CD4-positive, alpha-beta memory T cell (primary cell): Measurements from ENCODE around the gene KDM4C. TPM values are rescaled to one million over a fixed set of nuclear protein-coding genes. Genes with fewer than 3 reads are reported as not detected.

Experiments used
- CTCF ChIA-PET: fragments of 350-600 bp; sonication (Branson Sonifier 250); formaldehyde crosslinking; loops from one replicate; lab custom pipeline; 2021; ENCODE audit warnings: inconsistent platforms; ENCODE audit not compliant: partially characterized antibody; lab: Charles Lee
- POLR2A ChIA-PET: fragments of 350-600 bp; sonication (Branson Sonifier 250); formaldehyde crosslinking; loops from one replicate; lab custom pipeline; 2021; ENCODE audit not compliant: partially characterized antibody; lab: Charles Lee
- DNase-seq, 5 donors: peaks; one replicate each; pipeline versions ENCODE4 v3.0.0 to v3.0.0-alpha.2; 2020 to 2022; ENCODE audit warnings: mixed read lengths in 1 of 5
- H3K27ac ChIP-seq: one replicate; pipeline ENCODE4 v1.7.0; 2013; ENCODE audit warnings: low read depth, low read length
- H3K27me3 ChIP-seq: 2 replicates; pipeline ENCODE4 v1.7.0; 2013; ENCODE audit warnings: mild to moderate bottlenecking, low read length, moderate library complexity; ENCODE audit not compliant: insufficient read depth
- H3K36me3 ChIP-seq: 2 replicates; pipeline ENCODE4 v1.7.0; 2013; ENCODE audit warnings: mild to moderate bottlenecking, low read length, moderate library complexity; ENCODE audit not compliant: insufficient read depth
- H3K4me1 ChIP-seq: 2 replicates; pipeline ENCODE4 v1.7.0; 2013; ENCODE audit warnings: mild to moderate bottlenecking, low read length, moderate library complexity; ENCODE audit not compliant: insufficient read depth
- H3K4me3 ChIP-seq, 2 donors: one replicate each; pipeline ENCODE4 v1.7.0; 2013; ENCODE audit warnings: low read length in 2 of 2, mild to moderate bottlenecking in 1 of 2
- H3K9me3 ChIP-seq, 2 donors: one replicate each; pipeline ENCODE4 v1.7.0; 2013; ENCODE audit warnings: low read length in 2 of 2, control low read depth in 1 of 2; ENCODE audit not compliant: control insufficient read depth in 1 of 2
- H3K27ac Mint-ChIP-seq, 7 donors: one replicate each; pipeline ENCODE4 v1.8.0; 2020 to 2021; ENCODE audit warnings: mixed read lengths in 7 of 7, mild to moderate bottlenecking in 6 of 7, inconsistent platforms in 3 of 7, moderate library complexity in 3 of 7
- H3K27me3 Mint-ChIP-seq, 2 donors: one replicate each; pipeline ENCODE4 v1.8.0; 2020 to 2021; ENCODE audit warnings: mixed read lengths in 2 of 2
- H3K36me3 Mint-ChIP-seq, 2 donors: one replicate each; pipeline ENCODE4 v1.8.0; 2020 to 2021; ENCODE audit warnings: mixed read lengths in 2 of 2, inconsistent platforms in 1 of 2, mild to moderate bottlenecking in 1 of 2
- H3K4me1 Mint-ChIP-seq, 4 donors: one replicate each; pipeline ENCODE4 v1.8.0; 2020 to 2021; ENCODE audit warnings: mixed read lengths in 4 of 4, mild to moderate bottlenecking in 1 of 4
- H3K4me3 Mint-ChIP-seq, 8 donors: one replicate each; pipeline ENCODE4 v1.8.0; 2020 to 2021; ENCODE audit warnings: mixed read lengths in 8 of 8, mild to moderate bottlenecking in 7 of 8, moderate library complexity in 6 of 8, inconsistent platforms in 3 of 8
- H3K9me3 Mint-ChIP-seq, 8 donors: one replicate each; pipeline ENCODE4 v1.8.0; 2020 to 2021; ENCODE audit warnings: mixed read lengths in 8 of 8, mild to moderate bottlenecking in 5 of 8, inconsistent platforms in 3 of 8, moderate library complexity in 1 of 8
- intact Hi-C: fragments of 100-400 bp; cut with micrococcal nuclease; formaldehyde crosslinking; loops from one replicate; pipeline ENCODE4 v1.15.1; 2023
- polyA plus RNA-seq, 2 donors: library from polyadenylated mRNA; unstranded; fragments of 300-500 nt; fragmentation: Illumina TruSeq; gene quantifications; one replicate each; pipeline ENCODE4 v1.2.3, GENCODE V29; 2021
- total RNA-seq, 2 experiments: library from RNA; stranded (reverse); gene quantifications; one replicate each; pipeline ENCODE4 v1.2.3, GENCODE V29; 2021

The KDM4C gene
- total and polyA plus RNA-seq, 4 experiments from 2014 or later = 36.3 to 90.7 (median 58.8) TPM

DNA sequence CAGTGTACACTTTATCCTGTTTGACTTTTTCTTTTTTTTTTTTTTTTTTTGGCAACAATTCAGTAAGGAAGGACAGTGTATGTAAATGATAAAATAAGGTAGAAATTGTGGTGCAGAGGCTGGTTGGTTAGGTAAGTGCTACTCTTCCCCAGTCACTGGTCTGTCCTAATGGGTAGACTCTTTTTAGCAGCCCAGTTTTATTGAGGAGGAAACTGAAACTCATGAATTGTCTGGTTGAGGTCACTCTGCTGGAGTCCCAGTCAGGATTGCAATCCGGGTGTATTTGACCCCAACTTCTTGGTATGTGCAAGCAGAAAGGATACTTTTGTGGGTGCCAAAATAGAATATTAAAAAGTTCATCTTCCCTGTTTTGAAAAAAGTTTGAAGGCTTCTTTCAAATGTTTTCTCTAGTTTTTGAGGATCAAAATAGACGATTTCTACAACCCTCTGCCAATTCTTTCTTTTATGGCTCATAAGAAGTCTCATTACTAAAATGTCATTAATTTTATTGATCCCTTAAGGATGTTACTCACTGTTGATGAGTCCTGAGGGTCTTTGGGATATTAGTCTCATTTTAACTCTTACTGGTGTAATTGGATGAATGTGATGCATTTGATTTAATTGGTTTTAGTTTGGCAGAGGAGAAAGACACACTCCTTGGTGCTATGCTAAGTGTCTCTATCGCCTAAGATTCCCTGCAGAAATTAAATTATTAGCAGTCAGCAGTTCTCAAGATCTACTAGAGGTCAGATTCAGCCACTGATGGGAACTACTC, 171.9 kb downstream of the KDM4C start:
- Mint-ChIP-seq H3K27me3 (no peaks in the 10 kb centered on the region), H3K4me3 (no peak overlapping the region), H3K9me3 (peaks cover 0 to 2% (median 0%) of the 10 kb centered on the region in 8 donors), H3K36me3 (peaks cover 8 to 18% of the 10 kb centered on the region in 2 donors), H3K4me1 (peaks cover 15 to 36% (median 31%) of the 10 kb centered on the region in 4 donors), H3K27ac (no peak overlapping the region)
- Histone ChIP-seq H3K9me3 (no peaks in the 10 kb centered on the region), H3K36me3 (no peaks in the 10 kb centered on the region), H3K27ac (no peak overlapping the region), H3K4me1 (no peaks in the 10 kb centered on the region), H3K27me3 (no peaks in the 10 kb centered on the region), H3K4me3 (no peak overlapping the region)
- ChIA-PET CTCF (no interaction called here), POLR2A (no interaction called here)
- intact Hi-C loops = no loop called here
- no peak for DNase-seq

DNA sequence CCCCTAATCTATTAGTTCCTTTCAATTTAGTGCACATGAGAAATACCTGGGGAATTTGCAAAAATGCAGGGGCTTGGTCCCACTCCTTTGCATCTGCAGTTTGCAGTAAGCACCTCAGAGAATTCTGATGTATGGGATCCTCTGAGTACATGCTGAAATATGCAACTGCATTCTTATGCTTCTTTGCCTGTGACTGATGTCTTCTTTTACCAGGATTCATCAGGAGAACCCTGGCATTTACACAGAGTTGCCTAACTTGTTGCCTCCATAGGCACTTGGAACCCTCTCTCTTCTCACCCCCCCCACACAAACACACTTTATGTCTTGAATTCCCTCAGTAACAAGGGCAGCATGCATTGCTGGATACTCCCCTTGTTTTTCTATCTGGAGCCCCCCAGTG, 173.1 kb downstream of the KDM4C start:
- Histone ChIP-seq H3K4me1 (no peaks in the 10 kb centered on the region), H3K27me3 (no peaks in the 10 kb centered on the region), H3K27ac (no peak overlapping the region), H3K9me3 (no peaks in the 10 kb centered on the region), H3K4me3 (no peak overlapping the region), H3K36me3 (no peaks in the 10 kb centered on the region)
- ChIA-PET CTCF (no interaction called here), POLR2A (no interaction called here)
- Mint-ChIP-seq H3K4me1 (peaks cover 17 to 36% (median 27%) of the 10 kb centered on the region in 4 donors), H3K27ac (no peak overlapping the region), H3K9me3 (peaks cover 0 to 2% (median 0%) of the 10 kb centered on the region in 8 donors), H3K36me3 (peaks cover 11 to 12% of the 10 kb centered on the region in 2 donors), H3K4me3 (no peak overlapping the region), H3K27me3 (no peaks in the 10 kb centered on the region)
- intact Hi-C loops = no loop called here
- DNase-seq = no peak

DNA sequence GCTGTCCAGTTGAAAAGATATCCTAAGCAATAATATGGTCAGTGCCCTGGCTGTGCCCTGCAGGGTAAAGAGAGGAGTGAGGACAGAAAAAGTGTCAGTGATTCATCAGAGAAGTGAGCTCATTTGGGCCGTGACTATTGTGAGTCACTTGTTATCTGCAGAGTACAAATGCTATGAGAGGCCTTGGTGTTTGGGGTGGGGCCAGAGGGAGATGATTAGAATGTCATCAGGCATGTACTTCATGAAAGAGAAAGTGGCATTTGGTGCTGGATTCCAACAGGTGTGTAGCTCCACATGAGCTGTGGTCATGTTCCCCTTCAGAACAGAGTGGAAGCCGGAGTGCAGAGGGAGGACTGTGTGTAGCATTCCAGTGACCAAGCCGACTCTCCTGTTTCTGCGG, 174.1 kb downstream of the KDM4C start:
- Histone ChIP-seq H3K4me1 (no peaks in the 10 kb centered on the region), H3K36me3 (no peaks in the 10 kb centered on the region), H3K4me3 (no peak overlapping the region), H3K27me3 (no peaks in the 10 kb centered on the region), H3K9me3 (no peaks in the 10 kb centered on the region), H3K27ac (no peak overlapping the region)
- Mint-ChIP-seq H3K27ac (no peak overlapping the region), H3K9me3 (peaks cover 0 to 2% (median 0%) of the 10 kb centered on the region in 8 donors), H3K4me1 (peaks cover 19 to 28% (median 24%) of the 10 kb centered on the region in 4 donors), H3K27me3 (no peaks in the 10 kb centered on the region), H3K36me3 (peaks cover 8 to 9% of the 10 kb centered on the region in 2 donors), H3K4me3 (no peak overlapping the region)
- ChIA-PET CTCF (interaction anchor here (0.6 kb wide), 1 partner anchor 1727 kb away, joined by 3 read pairs; no protein-coding TSS in a partner anchor), POLR2A (no interaction called here)
- intact Hi-C loops = no loop called here
- no peak for DNase-seq

DNA sequence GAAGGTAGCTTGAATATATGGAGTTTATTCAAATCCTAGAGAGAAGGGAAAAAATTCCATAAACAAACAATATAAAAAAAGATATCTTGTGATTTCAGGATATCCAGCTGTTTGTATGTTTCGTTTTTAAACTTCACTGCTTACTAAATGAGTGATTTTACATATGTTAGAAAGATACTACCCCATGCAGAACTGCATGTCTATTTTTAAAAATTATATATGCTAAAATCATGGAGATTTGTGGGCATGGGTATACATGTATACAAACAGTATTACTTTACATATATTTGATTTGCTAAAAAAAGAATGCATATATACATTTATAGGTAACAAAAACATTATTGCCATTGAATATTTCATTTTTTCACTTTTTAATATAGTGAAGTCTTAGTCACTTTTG, 178.3 kb downstream of the KDM4C start:
- H3K4me3 ChIP-seq = no peak overlapping the region
- Mint-ChIP-seq H3K27me3 (no peaks in the 10 kb centered on the region), H3K27ac (no peak overlapping the region), H3K9me3 (peaks cover 0 to 2% (median 0%) of the 10 kb centered on the region in 8 donors), H3K4me1 (peaks cover 6 to 14% (median 10%) of the 10 kb centered on the region in 4 donors), H3K36me3 (peaks cover 13 to 20% of the 10 kb centered on the region in 2 donors), H3K4me3 (no peak overlapping the region)
- no peak for DNase-seq
- H3K4me1 ChIP-seq = no peaks in the 10 kb centered on the region
- H3K27me3 ChIP-seq = no peaks in the 10 kb centered on the region
- no peaks in the 10 kb centered on the region for H3K9me3 ChIP-seq
- intact Hi-C loops = no loop called here
- H3K27ac ChIP-seq = no peak overlapping the region
- CTCF ChIA-PET = no interaction called here
- POLR2A ChIA-PET = no interaction called here
- no peaks in the 10 kb centered on the region for H3K36me3 ChIP-seq

DNA sequence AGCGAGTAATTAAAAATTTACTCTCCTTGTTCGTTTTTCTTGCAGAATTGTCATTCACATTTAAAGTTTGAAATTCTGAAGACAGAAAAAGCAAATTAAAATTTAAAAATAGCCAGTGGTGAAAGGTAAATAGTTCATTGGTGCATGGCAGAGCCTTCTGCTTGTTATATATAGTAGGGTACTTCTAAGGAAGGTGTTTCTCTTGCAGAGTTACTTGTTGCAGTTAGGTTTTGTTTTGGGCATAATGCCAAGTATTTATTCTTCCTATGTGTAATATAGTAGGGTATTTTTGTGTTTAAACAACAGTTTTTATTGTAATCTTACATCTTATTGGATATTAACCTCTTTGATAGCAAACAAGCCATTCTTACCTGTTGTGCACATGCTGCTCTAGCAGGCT, 179.4 kb downstream of the KDM4C start:
- no peaks in the 10 kb centered on the region for H3K27me3 Mint-ChIP-seq
- Histone ChIP-seq H3K36me3 (no peaks in the 10 kb centered on the region), H3K27me3 (no peaks in the 10 kb centered on the region), H3K9me3 (no peaks in the 10 kb centered on the region), H3K4me3 (no peak overlapping the region), H3K27ac (no peak overlapping the region), H3K4me1 (no peaks in the 10 kb centered on the region)
- DNase-seq = no peak
- ChIA-PET CTCF (no interaction called here), POLR2A (no interaction called here)
- no peak overlapping the region for H3K4me3 Mint-ChIP-seq
- no peak overlapping the region for H3K27ac Mint-ChIP-seq
- H3K36me3 Mint-ChIP-seq = peaks cover 22 to 28% of the 10 kb centered on the region in 2 donors
- H3K9me3 Mint-ChIP-seq = peaks cover 0 to 2% (median 0%) of the 10 kb centered on the region in 8 donors
- peaks cover 11 to 21% (median 13%) of the 10 kb centered on the region in 4 donors for H3K4me1 Mint-ChIP-seq
- intact Hi-C loops = no loop called here

DNA sequence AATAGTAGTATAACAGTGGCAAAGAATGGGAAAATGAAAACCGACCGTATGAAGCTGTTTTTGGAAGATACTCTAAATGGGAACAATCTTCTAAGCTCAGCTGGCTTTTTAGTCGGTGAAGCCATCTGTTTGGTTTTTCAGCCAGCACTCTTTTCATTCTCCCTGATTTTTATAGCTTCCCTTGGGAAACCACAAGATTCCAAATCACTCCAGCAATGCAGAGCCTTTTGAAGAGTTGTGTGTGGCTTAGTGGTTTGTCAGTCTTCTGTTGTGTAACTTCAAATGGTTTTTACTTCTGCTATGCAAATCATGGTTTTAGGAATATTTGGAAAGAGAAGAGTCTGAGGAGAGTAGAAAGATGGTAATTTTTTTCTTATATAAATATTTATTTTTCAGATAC, 180.7 kb downstream of the KDM4C start:
- peaks cover 3% of the 10 kb centered on the region for H3K4me1 ChIP-seq
- Mint-ChIP-seq H3K27me3 (no peaks in the 10 kb centered on the region), H3K4me3 (no peak overlapping the region), H3K9me3 (peaks cover 0 to 1% (median 0%) of the 10 kb centered on the region in 8 donors), H3K4me1 (peaks cover 13 to 23% (median 18%) of the 10 kb centered on the region in 4 donors), H3K27ac (no peak overlapping the region), H3K36me3 (peaks cover 18 to 27% of the 10 kb centered on the region in 2 donors)
- CTCF ChIA-PET = no interaction called here
- intact Hi-C loops = no loop called here
- POLR2A ChIA-PET = no interaction called here
- DNase-seq = no peak
- H3K36me3 ChIP-seq = no peaks in the 10 kb centered on the region
- H3K9me3 ChIP-seq = no peaks in the 10 kb centered on the region
- H3K27ac ChIP-seq = no peak overlapping the region
- H3K4me3 ChIP-seq = no peak overlapping the region
- H3K27me3 ChIP-seq = no peaks in the 10 kb centered on the region

DNA sequence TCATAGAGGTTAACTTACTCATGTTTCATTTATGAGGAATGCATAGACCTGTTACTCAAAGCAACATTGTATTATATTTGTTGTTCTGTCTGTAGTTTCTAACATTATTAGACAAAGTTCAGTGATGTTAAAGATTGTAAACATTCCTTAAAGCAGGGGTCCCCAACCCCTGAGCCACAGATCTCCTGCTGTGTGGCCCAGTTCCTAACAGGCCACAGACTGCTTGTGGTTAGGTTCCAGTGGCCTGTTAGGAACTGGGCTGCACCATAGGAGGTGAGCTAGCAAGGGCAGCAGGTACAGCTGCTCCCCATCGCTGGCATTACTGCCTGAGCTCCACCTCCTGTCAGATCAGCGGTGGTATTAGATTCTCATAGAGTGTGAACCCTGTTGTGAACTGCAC, 181.1 kb downstream of the KDM4C start:
- no peak overlapping the region for H3K4me3 ChIP-seq
- Mint-ChIP-seq H3K4me1 (peaks cover 14 to 27% (median 21%) of the 10 kb centered on the region in 4 donors), H3K4me3 (no peak overlapping the region), H3K9me3 (no peaks in the 10 kb centered on the region), H3K27me3 (no peaks in the 10 kb centered on the region), H3K27ac (no peak overlapping the region), H3K36me3 (peaks cover 17 to 24% of the 10 kb centered on the region in 2 donors)
- ChIA-PET CTCF (no interaction called here), POLR2A (no interaction called here)
- no peak for DNase-seq
- no peak overlapping the region for H3K27ac ChIP-seq
- H3K36me3 ChIP-seq = no peaks in the 10 kb centered on the region
- no peaks in the 10 kb centered on the region for H3K9me3 ChIP-seq
- H3K4me1 ChIP-seq = peaks cover 7% of the 10 kb centered on the region
- intact Hi-C loops = no loop called here
- no peaks in the 10 kb centered on the region for H3K27me3 ChIP-seq
